ENCODE results near the gene TAF4. TPM values are rescaled to one million over a fixed set of nuclear protein-coding genes. Genes with fewer than 3 reads are reported as not detected.
A peak's percentile ranks its signal among the peaks of the same experiment; 100 is the strongest.

The TAF4 gene
- total RNA-seq, 2 donors from 2014 or later: 13.4 to 14.5 TPM

GRCh38 chr20:62003567-62004405, 61.9 kb downstream of the TAF4 start:
- no peak for ATAC-seq (replicated peaks)
- Mint-ChIP-seq H3K4me1 (no peaks in the 10 kb centered on the region), H3K36me3 (ENCODE audit: low read depth) (peaks cover 88% of the 10 kb centered on the region), H3K27ac (no peak overlapping the region), H3K27me3 (no peaks in the 10 kb centered on the region), H3K4me3 (no peak overlapping the region), H3K9me3 (no peaks in the 10 kb centered on the region)

- Mint-ChIP-seq H3K4me1 (no peaks in the 10 kb centered on the region), H3K36me3 (ENCODE audit: low read depth) (peaks cover 89% of the 10 kb centered on the region), H3K27me3 (no peaks in the 10 kb centered on the region), H3K9me3 (no peaks in the 10 kb centered on the region), H3K27ac (no peak overlapping the region), H3K4me3 (no peak overlapping the region)
- no peak for ATAC-seq (replicated peaks)
These were observed 62.7 kb downstream of the TAF4 start for GRCh38 chr20:62002882-62003480.

- no peak overlapping the region for H3K27ac Mint-ChIP-seq
- no peak overlapping the region for H3K4me3 Mint-ChIP-seq
- no peak for ATAC-seq (replicated peaks)
- no peaks in the 10 kb centered on the region for H3K9me3 Mint-ChIP-seq
- H3K36me3 Mint-ChIP-seq (ENCODE audit: low read depth): peaks cover 94% of the 10 kb centered on the region
- H3K4me1 Mint-ChIP-seq: no peaks in the 10 kb centered on the region
- no peaks in the 10 kb centered on the region for H3K27me3 Mint-ChIP-seq
These were observed 64.4 kb downstream of the TAF4 start for GRCh38 chr20:62001178-62001715.

GRCh38 chr20:61998343-61999121, 67.1 kb downstream of the TAF4 start:
- H3K27me3 Mint-ChIP-seq: no peaks in the 10 kb centered on the region
- H3K4me3 Mint-ChIP-seq: no peak overlapping the region
- peaks cover 97% of the 10 kb centered on the region for H3K36me3 Mint-ChIP-seq (ENCODE audit: low read depth)
- H3K9me3 Mint-ChIP-seq: no peaks in the 10 kb centered on the region
- ATAC-seq (replicated peaks): no peak
- H3K27ac Mint-ChIP-seq: no peak overlapping the region
- peaks cover 4% of the 10 kb centered on the region for H3K4me1 Mint-ChIP-seq

GRCh38 chr20:61997891-61998290, 67.8 kb downstream of the TAF4 start:
- no peaks in the 10 kb centered on the region for H3K9me3 Mint-ChIP-seq
- peaks cover 97% of the 10 kb centered on the region for H3K36me3 Mint-ChIP-seq (ENCODE audit: low read depth)
- no peaks in the 10 kb centered on the region for H3K27me3 Mint-ChIP-seq
- H3K27ac Mint-ChIP-seq: no peak overlapping the region
- peaks cover 4% of the 10 kb centered on the region for H3K4me1 Mint-ChIP-seq
- no peak overlapping the region for H3K4me3 Mint-ChIP-seq
- no peak for ATAC-seq (replicated peaks)

- no peak for ATAC-seq (replicated peaks)
- no peaks in the 10 kb centered on the region for H3K27me3 Mint-ChIP-seq
- H3K4me1 Mint-ChIP-seq: peaks cover 4% of the 10 kb centered on the region
- no peak overlapping the region for H3K27ac Mint-ChIP-seq
- no peak overlapping the region for H3K4me3 Mint-ChIP-seq
- H3K36me3 Mint-ChIP-seq (ENCODE audit: low read depth): peaks cover 97% of the 10 kb centered on the region
- H3K9me3 Mint-ChIP-seq: no peaks in the 10 kb centered on the region
These were observed 68.3 kb downstream of the TAF4 start for GRCh38 chr20:61997372-61997771.

- Mint-ChIP-seq H3K4me1 (peaks cover 4% of the 10 kb centered on the region), H3K27ac (peak overlapping the region; percentile 36), H3K4me3 (no peak overlapping the region), H3K27me3 (no peaks in the 10 kb centered on the region), H3K36me3 (ENCODE audit: low read depth) (peaks cover 100% of the 10 kb centered on the region), H3K9me3 (peaks cover 3% of the 10 kb centered on the region)
- ATAC-seq (replicated peaks): no peak
These were observed 71.1 kb downstream of the TAF4 start for GRCh38 chr20:61994546-61994945.

- Mint-ChIP-seq H3K9me3 (peaks cover 3% of the 10 kb centered on the region), H3K27ac (no peak overlapping the region), H3K27me3 (no peaks in the 10 kb centered on the region), H3K4me3 (no peak overlapping the region), H3K36me3 (ENCODE audit: low read depth) (peaks cover 97% of the 10 kb centered on the region), H3K4me1 (peaks cover 4% of the 10 kb centered on the region)
- no peak for ATAC-seq (replicated peaks)
These were observed 72.6 kb downstream of the TAF4 start for GRCh38 chr20:61993058-61993457.

- H3K36me3 Mint-ChIP-seq (ENCODE audit: low read depth): peaks cover 97% of the 10 kb centered on the region
- H3K27me3 Mint-ChIP-seq: no peaks in the 10 kb centered on the region
- peaks cover 4% of the 10 kb centered on the region for H3K4me1 Mint-ChIP-seq
- no peak for ATAC-seq (replicated peaks)
- H3K9me3 Mint-ChIP-seq: peaks cover 7% of the 10 kb centered on the region
- no peak overlapping the region for H3K4me3 Mint-ChIP-seq
- H3K27ac Mint-ChIP-seq: no peak overlapping the region
These were observed 74.2 kb downstream of the TAF4 start for GRCh38 chr20:61991476-61991875.

- no peak overlapping the region for H3K27ac Mint-ChIP-seq
- peaks cover 4% of the 10 kb centered on the region for H3K4me1 Mint-ChIP-seq
- H3K4me3 Mint-ChIP-seq: no peak overlapping the region
- peaks cover 7% of the 10 kb centered on the region for H3K9me3 Mint-ChIP-seq
- no peaks in the 10 kb centered on the region for H3K27me3 Mint-ChIP-seq
- ATAC-seq (replicated peaks): no peak
- peaks cover 89% of the 10 kb centered on the region for H3K36me3 Mint-ChIP-seq (ENCODE audit: low read depth)
These were observed 75.2 kb downstream of the TAF4 start for GRCh38 chr20:61990484-61990883.

GRCh38 chr20:61989741-61990140, 75.9 kb downstream of the TAF4 start:
- Mint-ChIP-seq H3K27ac (no peak overlapping the region), H3K9me3 (peaks cover 7% of the 10 kb centered on the region), H3K36me3 (ENCODE audit: low read depth) (peaks cover 81% of the 10 kb centered on the region), H3K27me3 (no peaks in the 10 kb centered on the region), H3K4me3 (no peak overlapping the region), H3K4me1 (peaks cover under 1% of the 10 kb centered on the region)
- ATAC-seq (replicated peaks): no peak

- Mint-ChIP-seq H3K9me3 (peaks cover 7% of the 10 kb centered on the region), H3K27ac (no peak overlapping the region), H3K27me3 (no peaks in the 10 kb centered on the region), H3K4me1 (peaks cover 7% of the 10 kb centered on the region), H3K36me3 (ENCODE audit: low read depth) (peaks cover 70% of the 10 kb centered on the region), H3K4me3 (no peak overlapping the region)
- no peak for ATAC-seq (replicated peaks)
These were observed 77.0 kb downstream of the TAF4 start for GRCh38 chr20:61988665-61989064.

- peaks cover 15% of the 10 kb centered on the region for H3K4me1 Mint-ChIP-seq
- peaks cover 11% of the 10 kb centered on the region for H3K9me3 Mint-ChIP-seq
- H3K27me3 Mint-ChIP-seq: no peaks in the 10 kb centered on the region
- no peak overlapping the region for H3K27ac Mint-ChIP-seq
- no peak overlapping the region for H3K4me3 Mint-ChIP-seq
- peaks cover 58% of the 10 kb centered on the region for H3K36me3 Mint-ChIP-seq (ENCODE audit: low read depth)
- no peak for ATAC-seq (replicated peaks)
These were observed 78.8 kb downstream of the TAF4 start for GRCh38 chr20:61986762-61987321.

- Mint-ChIP-seq H3K27ac (no peak overlapping the region), H3K27me3 (no peaks in the 10 kb centered on the region), H3K4me3 (no peak overlapping the region), H3K9me3 (peaks cover 8% of the 10 kb centered on the region), H3K4me1 (peaks cover 20% of the 10 kb centered on the region), H3K36me3 (ENCODE audit: low read depth) (peaks cover 41% of the 10 kb centered on the region)
- no peak for ATAC-seq (replicated peaks)
These were observed 80.6 kb downstream of the TAF4 start for GRCh38 chr20:61985096-61985495.
